Breast epithelium (tissue), 4 donors: ENCODE results near the gene TPRG1. TPM values are rescaled to one million over a fixed set of nuclear protein-coding genes. Genes with fewer than 3 reads are reported as not detected.

Source experiments
- DNase-seq, 2 donors: peaks; one replicate each; pipeline ENCODE4 v3.0.0-alpha.2; 2019; ENCODE audit warnings: low spot score in 2 of 2
- H3K27ac ChIP-seq, 2 donors: fragments of 200-600 bp; sonication (generic) in 1 of 2; one replicate each; pipeline ENCODE4 v1.5.1; 2016 to 2019; ENCODE audit warnings: mild to moderate bottlenecking in 1 of 2
- H3K27me3 ChIP-seq, 2 donors: fragments of 200-600 bp; sonication (generic) in 1 of 2; one replicate each; pipeline versions ENCODE4 v1.5.1 to v1.6.0; 2017 to 2019; ENCODE audit warnings: control low read depth in 1 of 2, mild to moderate bottlenecking in 1 of 2
- H3K36me3 ChIP-seq: fragments of 200-600 bp; one replicate; pipeline ENCODE4 v1.5.1; 2019
- H3K4me1 ChIP-seq, 2 donors: fragments of 200-600 bp; sonication (generic); one replicate each; pipeline ENCODE4 v1.5.1; 2016 to 2019; ENCODE audit warnings: control low read depth in 1 of 2
- H3K4me3 ChIP-seq, 3 donors: fragments of 200-600 bp; sonication (generic); 1 replicate in 2 of 3; 2 replicates in 1 of 3; pipeline ENCODE4 v1.5.1; 2016 to 2019; ENCODE audit warnings: mild to moderate bottlenecking in 3 of 3, moderate library complexity in 2 of 3
- H3K9me3 ChIP-seq, 2 donors: fragments of 200-600 bp; sonication (generic) in 1 of 2; one replicate each; pipeline ENCODE4 v1.5.1; 2016 to 2019; ENCODE audit warnings: control low read depth in 1 of 2
- CTCF ChIP-seq, 3 donors: fragments of 450-650 bp; IDR thresholded peaks; one replicate each; pipeline ENCODE4 v1.5.1; 2016 to 2017; ENCODE audit warnings: antibody characterized with exemption in 3 of 3, mild to moderate bottlenecking in 3 of 3, moderate library complexity in 3 of 3
- POLR2A ChIP-seq: fragments of 450-650 bp; IDR thresholded peaks from one replicate; pipeline ENCODE4 v1.6.1; 2016; ENCODE audit warnings: antibody characterized with exemption, mild to moderate bottlenecking, moderate library complexity
- POLR2AphosphoS5 ChIP-seq, 3 donors: sonication (generic); formaldehyde crosslinking; IDR thresholded peaks; one replicate each; pipeline ENCODE4 v1.6.1; 2017; ENCODE audit warnings: antibody characterized with exemption in 3 of 3
- intact Hi-C: fragments of 100-400 bp; cut with DNase I; formaldehyde crosslinking; loops from one replicate; pipeline ENCODE4 v1.15.1; 2023; ENCODE audit warnings: low total_unique reads
- total RNA-seq, 3 donors: library from RNA; depleted of rRNA; stranded (reverse); fragments of >200 nt; gene quantifications; one replicate each; pipeline ENCODE4 v1.1.0, GENCODE V29; 2016

Gene TPRG1
- total RNA-seq, 3 donors from 2014 or later = 29.2 to 65.9 (median 31.9) TPM

DNA sequence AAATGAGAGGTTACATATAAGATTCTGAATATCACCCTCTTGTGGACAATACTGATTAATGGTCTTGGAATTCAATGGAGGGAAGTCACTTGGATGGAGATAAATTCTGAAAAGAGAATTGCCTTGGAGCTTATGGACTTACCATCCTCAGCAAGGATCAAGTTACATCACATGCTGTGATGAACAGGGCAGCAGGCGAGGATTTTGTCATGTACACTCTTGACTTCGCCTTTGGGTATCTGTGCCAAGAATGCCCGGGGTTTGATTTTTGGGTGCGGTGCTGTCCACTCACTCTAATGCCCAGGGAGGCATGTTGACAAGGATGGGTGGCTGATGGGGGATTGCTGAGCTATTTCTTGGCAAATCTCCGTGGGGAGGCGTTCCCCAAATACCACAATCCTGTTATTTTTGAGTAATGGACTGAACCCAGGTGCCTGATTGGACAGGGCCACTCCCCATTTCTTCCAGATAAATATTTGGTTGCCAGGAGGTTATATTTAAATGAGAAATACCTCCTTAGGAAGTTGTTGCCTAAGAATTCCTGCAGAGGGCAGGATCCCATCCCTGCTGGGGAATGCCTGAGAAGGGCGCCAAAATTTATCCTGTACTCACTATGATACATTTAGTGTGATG, 96.3 kb downstream of the TPRG1 start:
- no peak for DNase-seq

DNA sequence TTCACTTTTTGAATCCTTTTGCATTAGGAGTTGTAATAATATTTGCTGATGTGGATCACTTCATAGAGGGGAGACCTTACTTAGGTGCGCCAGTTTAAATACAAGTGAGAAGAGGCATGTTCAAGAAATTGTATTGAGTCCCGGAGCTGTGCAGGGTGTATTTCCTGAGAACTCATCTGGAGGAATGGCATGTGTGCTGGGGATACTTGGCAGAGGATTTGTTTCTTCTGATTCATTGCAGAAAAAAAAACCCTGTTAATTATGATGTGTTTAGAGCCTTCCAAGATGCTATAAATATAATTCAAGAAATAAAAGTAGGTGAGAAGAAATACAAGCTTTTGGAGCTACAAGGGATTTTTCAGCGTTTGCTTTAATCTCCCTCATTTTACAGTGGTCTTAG, 97.6 kb downstream of the TPRG1 start:
- intact Hi-C loops = no loop called here
- Histone ChIP-seq H3K4me3 (no peak overlapping the region), H3K27me3 (no peaks in the 10 kb centered on the region), H3K9me3 (no peaks in the 10 kb centered on the region), H3K36me3 (no peaks in the 10 kb centered on the region), H3K27ac (no peak overlapping the region), H3K4me1 (no peaks in the 10 kb centered on the region)
- TF ChIP-seq POLR2A (no peak), CTCF (IDR thresholded peaks at IDR 0.05) (no peak), POLR2AphosphoS5 (IDR thresholded peaks at IDR 0.05) (no peak)
- DNase-seq = no peak

More for the DNA sequence above, 96.3 kb downstream of the TPRG1 start:
- H3K9me3 ChIP-seq = no peaks in the 10 kb centered on the region
- intact Hi-C loops = no loop called here
- no peaks in the 10 kb centered on the region for H3K4me1 ChIP-seq
- H3K36me3 ChIP-seq = no peaks in the 10 kb centered on the region
- H3K4me3 ChIP-seq = no peak overlapping the region
- H3K27ac ChIP-seq = no peak overlapping the region
- TF ChIP-seq CTCF (IDR thresholded peaks at IDR 0.05) = no peak
- no peak for TF ChIP-seq POLR2A
- no peaks in the 10 kb centered on the region for H3K27me3 ChIP-seq

- intact Hi-C loops = no loop called here
- peak; percentile 65 to 72 for DNase-seq
- H3K27me3 ChIP-seq = no peaks in the 10 kb centered on the region
- no peak overlapping the region for H3K27ac ChIP-seq
- TF ChIP-seq CTCF (IDR thresholded peaks at IDR 0.05) (peak; percentile 10 to 74 (median 60)), POLR2AphosphoS5 (IDR thresholded peaks at IDR 0.05) (no peak), POLR2A (no peak)
- H3K4me3 ChIP-seq = no peak overlapping the region
- no peaks in the 10 kb centered on the region for H3K9me3 ChIP-seq
- H3K4me1 ChIP-seq = no peaks in the 10 kb centered on the region
- H3K36me3 ChIP-seq = no peaks in the 10 kb centered on the region
Measured at GRCh38 chr3:189270248-189270832, 98.6 kb downstream of the TPRG1 start.

- TF ChIP-seq POLR2AphosphoS5 (IDR thresholded peaks at IDR 0.05) (no peak), CTCF (IDR thresholded peaks at IDR 0.05) (peak in 1 of 3 donors; percentile 21)
- intact Hi-C loops = no loop called here
- H3K27ac ChIP-seq = peak overlapping the region in 1 of 2 donors; percentile 50
- no peaks in the 10 kb centered on the region for H3K4me1 ChIP-seq
- H3K27me3 ChIP-seq = no peaks in the 10 kb centered on the region
- no peaks in the 10 kb centered on the region for H3K36me3 ChIP-seq
- no peak overlapping the region for H3K4me3 ChIP-seq
- H3K9me3 ChIP-seq = no peaks in the 10 kb centered on the region
- no peak for DNase-seq
Measured at GRCh38 chr3:189272500-189273119, 100.8 kb downstream of the TPRG1 start.

GRCh38 chr3:189273736-189274135, 102.0 kb downstream of the TPRG1 start:
- no peak for DNase-seq
- no peak overlapping the region for H3K4me3 ChIP-seq
- H3K27me3 ChIP-seq = no peaks in the 10 kb centered on the region
- peak overlapping the region; percentile 9 to 50 for H3K27ac ChIP-seq
- no peaks in the 10 kb centered on the region for H3K4me1 ChIP-seq
- TF ChIP-seq POLR2A (no peak), POLR2AphosphoS5 (IDR thresholded peaks at IDR 0.05) (no peak), CTCF (IDR thresholded peaks at IDR 0.05) (no peak)
- intact Hi-C loops = no loop called here
- H3K9me3 ChIP-seq = no peaks in the 10 kb centered on the region
- H3K36me3 ChIP-seq = no peaks in the 10 kb centered on the region
